HG02970 (cell line): Measurements from ENCODE around the gene FAM50B.

Experiments used
- ATAC-seq: cut with Tn5 transposase; IDR thresholded peaks from one replicate; pipeline ENCODE4 v1.9.1; 2021; ENCODE audit warnings: mild to moderate bottlenecking, moderate library complexity, moderate number of reproducible peaks; ENCODE audit not compliant: unreplicated experiment, low FRiP score

The FAM50B gene

DNA sequence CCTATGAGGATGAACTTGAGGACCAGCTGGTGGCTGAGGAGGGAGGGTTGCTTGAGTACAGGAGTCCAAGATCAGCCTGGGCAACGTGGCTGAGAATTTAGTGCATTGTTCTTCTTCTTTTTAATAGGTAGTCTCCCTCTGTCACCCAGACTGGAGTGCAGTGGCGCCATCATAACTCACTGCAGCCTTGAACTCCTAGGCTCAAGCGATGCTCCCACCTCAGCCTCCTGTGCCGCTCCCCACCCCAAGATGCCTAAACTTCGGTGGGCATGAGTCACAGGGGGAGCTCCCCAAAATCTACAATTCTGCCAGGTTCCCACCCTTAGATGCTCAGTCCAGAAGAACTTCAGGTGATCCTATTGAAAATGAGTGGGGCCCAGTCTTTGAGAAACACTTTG lies 21.4 kb downstream of the FAM50B start:
- no peak for ATAC-seq

DNA sequence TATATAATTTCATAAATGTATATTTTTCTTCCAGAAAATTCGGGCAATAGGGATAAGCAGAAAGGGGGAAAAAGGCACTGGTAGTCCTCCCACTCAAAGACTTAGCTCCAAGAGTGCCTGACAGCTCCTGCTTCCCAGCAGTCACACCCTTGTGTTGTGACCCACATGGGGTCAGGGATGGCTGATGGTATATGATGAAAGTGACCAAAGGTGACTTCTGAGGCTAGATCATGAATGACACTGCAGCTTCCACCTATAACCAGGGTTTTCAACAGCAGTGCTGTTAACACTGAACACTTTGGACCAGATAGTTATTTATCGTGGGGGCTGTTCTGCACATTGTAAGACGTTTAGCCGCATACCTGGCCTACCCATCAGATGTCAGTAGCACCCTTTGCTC lies 22.3 kb downstream of the FAM50B start:
- no peak for ATAC-seq

DNA sequence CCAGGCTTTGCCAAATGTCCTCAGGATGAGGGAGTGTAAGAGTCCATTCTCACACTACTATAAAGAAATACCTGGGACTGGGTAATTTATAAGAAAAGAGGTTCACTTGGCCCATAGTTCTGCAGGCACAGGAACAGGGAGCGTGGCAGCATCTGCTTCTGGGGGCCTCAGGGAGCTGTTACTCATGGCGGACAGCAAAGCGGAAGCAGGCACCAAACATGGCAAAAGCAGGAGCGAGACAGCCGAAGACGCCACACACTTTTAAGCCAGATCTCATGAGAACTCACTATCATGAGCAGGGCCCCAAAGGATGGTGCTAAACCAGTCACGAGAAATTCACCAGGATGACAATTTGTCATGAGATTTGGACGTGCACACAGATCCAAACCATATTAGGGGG lies 22.8 kb downstream of the FAM50B start:
- ATAC-seq = no peak

DNA sequence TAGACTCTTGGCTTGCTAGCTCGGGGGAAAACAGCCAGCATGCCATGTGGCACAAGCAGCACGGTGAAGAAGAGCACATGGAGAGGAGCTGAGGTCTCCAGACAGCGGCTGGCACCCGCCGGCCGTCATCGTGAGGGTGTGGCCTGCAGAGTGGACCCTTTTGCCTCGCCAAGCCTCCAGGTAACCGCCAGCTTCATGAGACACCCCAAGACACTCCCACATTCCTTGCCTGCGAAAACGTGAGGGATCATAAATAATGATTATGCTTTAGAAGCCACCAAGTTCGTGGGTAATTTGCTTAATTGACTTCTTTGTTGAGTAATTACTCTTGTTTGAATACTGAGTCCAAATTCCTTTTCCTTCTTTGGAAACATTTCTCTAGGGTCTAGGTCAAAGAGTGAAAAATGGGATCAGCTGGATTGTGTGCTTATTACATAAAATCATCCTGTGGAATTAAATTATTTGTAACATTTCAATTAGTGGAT lies 23.2 kb downstream of the FAM50B start:
- no peak for ATAC-seq

DNA sequence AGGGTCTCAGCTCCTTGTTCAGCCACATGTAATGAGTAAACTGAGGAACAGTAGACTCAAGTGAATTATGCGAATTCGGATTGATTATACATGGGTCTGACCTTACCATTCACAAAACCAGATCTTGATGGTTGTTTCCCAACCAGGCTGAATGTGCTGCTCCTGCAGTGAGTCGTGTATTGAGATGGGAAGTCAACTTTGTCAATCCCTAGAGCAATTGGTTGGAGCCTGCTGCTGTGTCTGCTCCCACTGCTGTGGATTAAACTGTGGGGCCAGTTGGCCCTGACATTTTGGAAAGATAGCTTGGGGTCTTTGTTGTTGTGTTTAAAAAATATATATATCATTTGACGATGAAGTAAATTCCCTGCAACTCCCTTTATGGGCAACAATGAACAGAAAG lies 23.9 kb downstream of the FAM50B start:
- no peak for ATAC-seq

DNA sequence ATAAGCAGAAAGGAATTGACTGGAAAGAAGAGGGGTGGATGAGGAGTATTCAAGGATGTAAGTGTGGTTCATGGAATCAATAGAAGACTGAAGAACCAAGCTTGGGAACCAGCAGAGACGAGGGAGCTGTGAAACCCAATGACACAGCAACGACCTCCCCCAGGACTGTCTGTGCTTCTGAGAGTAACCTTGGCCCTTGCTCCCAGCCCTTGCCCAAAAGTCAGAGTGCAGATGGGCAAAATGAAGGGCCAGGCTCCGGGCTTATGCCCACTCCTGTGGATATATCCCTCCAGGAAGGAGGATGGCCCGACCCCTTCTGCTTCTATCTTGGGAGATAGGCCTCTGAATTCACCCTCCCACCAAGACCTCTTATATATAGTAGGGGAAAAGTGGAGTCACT lies 24.9 kb downstream of the FAM50B start:
- ATAC-seq = no peak

DNA sequence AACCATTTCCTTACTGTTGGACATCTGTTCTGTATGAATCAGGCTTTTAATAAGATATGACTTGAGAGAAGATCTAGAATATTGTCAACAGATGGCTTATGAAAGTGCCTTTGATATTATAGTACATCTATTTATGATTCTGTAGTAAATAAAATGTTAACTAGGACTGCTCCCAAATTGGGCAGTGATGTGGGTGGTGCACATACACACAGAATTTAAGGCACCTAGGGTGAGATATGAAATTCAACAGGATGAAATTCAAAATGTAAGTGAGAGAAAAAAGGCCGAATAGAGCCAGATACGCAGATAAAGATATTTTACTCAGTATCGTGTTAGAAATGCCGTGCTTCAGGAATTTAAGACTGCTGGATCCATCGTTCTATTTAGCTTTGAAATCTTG lies 26.3 kb downstream of the FAM50B start:
- no peak for ATAC-seq

DNA sequence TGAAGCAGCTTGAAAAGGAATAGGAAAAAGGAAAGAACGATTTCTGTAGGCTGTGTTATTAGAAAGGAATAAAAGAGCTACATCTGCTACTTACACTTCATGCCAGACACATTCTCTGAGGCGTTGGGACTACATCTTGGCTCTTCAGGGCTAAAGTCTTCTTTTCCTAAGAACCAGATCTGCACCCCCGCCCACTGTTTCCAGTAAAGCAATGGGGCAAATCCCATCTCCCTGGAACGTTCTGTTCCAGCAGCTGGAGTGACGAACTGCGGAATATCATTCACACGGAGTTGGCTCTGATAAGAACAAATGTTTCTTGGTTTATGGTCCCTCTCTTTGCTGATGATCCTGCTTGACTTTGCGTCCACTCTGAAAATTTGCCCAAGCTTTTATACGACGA lies 26.9 kb downstream of the FAM50B start:
- ATAC-seq = no peak

DNA sequence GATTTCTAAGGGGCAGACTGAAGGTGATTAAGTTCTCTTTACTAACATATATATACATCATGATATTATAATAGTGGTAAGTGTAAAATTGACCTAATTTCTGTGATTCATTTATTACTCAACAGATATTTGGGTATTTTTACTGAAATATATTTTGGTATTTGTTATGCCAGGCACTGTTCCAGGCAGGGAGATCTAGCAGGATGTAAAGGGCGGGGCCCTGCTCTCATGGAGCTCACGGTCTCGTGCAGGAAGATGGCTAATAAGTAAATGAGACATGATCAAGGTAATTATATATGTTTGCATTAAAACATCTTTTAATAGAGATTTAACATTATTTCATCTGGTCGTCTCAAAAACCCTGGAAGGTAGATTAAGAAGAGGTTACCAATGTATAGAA lies 27.7 kb downstream of the FAM50B start:
- ATAC-seq = no peak

DNA sequence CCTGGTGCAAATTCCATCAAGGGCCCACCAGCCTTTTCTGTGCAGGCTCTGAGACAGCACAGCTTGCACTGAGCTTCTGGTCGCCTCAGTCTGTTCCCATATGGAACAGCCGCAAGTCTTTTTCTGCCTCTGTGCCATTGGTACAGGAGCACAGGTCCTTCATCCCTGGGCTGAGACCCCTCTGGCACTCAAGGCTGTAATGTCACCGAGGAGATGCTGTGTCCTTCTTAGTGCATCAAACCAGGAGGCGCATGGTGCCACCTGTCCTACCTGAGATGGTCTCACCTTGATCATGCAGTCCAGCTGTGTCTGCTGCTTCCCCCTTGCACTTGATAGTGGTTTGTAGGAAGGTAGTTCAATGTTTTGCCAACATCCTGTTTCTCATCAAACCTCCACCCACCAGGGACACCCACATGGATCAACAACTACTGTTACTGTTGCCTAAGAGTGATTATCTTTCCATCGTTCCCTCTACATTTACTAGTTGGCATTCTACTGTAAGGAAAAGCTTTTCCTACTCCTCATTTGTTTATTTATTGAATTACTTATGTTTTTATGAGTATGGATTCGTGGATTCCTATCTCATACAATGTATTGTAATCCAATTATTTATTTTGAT lies 29.0 kb downstream of the FAM50B start:
- ATAC-seq = no peak

DNA sequence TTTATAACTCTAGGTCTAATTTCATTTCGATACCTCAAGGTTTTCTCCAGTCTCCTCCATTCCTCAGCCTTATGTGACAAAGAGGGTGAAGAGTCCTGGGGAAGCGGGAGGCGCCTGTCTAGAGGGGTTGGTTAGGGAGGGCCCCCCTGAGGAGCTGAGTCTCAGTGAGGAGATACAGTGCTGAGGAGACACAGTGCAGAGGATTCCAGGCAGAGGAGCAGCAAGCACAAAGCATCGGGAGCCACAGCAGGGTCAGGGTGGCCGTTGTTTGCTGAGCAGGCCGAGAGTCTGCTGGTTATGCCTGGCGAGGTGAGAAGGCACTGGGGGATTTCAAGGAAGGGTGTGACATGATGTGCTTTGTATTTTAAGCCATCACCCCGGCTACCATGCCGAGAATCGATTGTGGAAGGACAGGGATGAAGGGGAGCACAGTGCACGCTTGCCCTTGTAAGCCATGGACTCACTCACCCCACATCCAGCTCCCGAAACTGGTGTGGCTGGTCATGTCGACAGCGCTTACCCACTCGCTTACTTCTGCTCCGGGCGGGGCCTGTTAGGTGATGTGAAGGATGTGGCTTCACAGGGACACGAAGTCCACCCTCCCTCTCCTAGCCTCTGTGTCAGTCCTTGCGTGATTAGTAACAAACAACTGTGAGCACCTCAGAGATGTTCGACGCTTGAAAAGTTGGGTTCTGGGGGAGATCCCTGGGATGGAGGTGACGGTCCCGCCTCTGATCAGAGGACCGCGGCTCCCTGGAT lies 30.2 kb downstream of the FAM50B start:
- no peak for ATAC-seq

DNA sequence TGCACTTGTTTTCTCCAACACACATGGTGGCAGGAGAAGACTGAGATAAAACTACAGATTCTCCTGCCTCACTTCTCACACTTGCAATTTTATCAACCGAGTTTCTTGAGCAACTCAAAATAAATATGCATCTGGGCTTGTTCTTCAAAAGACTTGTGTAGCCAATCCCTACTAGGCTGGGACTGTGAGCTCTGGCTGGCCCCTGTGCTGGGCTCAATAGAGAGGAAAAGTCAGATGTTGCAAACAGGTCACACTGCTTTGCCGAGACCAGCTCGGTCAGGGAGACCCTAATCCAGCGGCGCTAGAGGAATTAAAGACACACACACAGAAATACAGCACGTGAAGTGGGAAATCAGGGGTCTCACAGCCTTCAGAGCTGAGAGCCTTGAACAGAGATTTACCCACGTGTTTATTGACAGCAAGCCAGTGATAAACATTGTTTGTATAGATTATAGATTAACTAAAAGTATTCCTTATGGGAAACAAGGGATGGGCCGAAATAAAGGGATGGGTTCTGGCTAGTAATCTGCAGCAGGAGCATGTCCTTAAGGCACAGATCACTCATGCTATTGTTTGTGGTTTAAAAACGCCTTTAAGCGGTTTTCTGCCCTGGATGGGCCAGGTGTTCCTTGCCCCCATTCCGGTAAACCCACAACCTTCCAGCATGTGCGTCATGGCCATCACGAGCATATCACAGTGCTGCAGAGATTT lies 32.7 kb downstream of the FAM50B start:
- no peak for ATAC-seq

DNA sequence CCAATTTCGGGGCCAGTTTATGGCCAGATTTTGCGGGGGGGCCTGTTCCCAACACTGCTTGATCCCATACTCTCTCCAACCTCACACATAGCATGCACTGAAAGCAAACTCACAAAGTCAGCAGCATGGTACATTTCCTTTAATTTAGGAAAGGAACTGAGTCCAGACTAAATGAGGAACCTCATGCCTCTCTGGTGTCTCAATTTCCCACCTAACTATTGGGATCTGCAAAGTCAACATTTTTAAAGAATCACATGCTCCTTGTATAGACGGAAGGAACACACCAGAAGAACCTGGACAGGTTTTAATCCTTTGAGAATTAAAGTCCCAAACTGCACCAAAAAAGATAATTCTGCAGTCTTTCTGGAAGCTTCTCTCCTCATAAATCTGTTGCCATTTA lies 33.3 kb downstream of the FAM50B start:
- ATAC-seq = no peak

DNA sequence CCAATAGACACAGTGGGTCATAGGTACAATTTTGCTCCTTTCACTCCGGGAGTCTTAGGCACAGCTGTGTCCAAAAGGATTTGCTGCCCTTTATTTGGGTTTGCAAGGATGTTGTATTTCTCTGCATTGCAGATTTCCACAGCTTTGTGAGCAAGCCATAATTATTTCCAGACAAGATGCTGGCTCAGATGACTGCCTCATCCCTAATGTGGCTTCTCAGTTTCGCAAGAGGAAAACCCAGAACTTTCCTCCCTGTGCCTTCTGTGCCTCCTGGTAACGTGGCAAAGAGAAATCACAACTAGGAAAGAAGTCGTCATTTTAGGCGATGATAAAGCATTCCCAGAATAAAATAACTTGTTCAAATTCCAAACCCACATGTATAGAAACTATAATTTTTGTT lies 33.7 kb downstream of the FAM50B start:
- ATAC-seq = no peak

DNA sequence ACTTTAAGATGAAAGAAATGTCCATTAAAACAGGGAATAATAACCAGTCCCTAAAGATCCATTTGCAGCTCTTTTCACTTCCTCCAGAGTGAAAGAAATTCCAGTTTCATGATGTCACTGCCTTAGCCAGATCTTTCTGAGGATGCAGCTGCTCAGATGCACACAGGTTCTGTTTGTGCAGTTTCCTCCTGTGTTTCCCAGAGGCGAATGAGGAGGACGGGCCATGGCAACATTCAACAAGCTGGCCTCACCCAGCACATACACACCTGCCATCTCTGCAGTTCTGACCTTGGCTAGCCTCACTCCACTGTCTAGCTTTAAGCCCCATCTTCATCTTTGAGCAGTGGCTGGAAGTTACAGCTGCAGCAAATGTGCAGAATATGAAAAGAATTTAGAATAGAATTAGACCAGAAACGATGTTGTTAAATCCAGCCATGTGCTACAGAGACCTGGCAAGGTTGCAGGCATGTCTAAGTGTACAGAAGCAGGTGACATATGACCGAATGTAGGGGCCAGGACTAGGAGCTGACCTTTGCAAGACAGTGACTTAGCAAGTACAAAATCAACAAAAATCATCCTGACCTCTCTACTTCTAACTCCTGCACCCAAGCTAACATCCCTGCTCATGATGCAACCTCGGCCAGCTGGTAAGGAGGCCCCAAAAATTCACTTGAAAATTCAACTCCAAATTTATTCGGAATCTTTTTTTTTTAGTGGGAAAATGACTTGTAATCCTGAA lies 35.0 kb downstream of the FAM50B start:
- no peak for ATAC-seq

DNA sequence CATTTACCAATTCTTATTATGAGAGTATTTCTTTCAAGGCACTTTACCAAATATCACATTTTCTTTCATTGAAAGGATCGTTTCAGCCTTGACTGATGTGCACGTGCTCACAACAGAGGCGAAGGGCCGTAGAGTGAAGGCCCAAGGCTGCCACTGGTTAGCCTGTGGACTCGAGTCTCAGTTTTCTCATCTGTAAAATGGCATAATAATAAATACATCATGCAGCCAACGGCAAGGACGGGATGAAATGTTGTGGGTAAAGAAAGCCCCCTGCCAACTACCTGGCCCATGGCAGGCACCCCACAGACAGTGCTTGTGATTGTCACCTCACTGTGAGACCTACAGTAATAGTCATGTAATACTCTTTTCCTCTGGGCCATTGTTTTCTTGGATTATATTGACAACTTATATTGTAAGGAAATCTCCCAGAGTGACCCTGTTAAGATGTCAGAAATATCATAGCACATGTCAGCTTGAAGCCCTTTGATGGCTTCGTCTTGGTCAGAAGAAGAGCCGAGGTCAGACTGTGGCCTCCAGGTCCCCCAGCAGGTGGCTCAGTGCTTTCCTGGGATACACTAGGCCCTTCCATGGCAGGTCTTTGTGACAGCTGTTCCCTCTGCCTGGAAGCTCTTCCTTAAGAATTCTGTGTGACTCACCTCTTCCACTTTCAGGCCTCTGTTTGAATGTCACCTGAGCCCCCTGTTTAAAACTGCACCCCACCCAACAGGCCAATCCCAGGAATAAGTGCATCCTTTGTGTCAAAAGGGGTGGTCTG lies 36.3 kb downstream of the FAM50B start:
- ATAC-seq = no peak

DNA sequence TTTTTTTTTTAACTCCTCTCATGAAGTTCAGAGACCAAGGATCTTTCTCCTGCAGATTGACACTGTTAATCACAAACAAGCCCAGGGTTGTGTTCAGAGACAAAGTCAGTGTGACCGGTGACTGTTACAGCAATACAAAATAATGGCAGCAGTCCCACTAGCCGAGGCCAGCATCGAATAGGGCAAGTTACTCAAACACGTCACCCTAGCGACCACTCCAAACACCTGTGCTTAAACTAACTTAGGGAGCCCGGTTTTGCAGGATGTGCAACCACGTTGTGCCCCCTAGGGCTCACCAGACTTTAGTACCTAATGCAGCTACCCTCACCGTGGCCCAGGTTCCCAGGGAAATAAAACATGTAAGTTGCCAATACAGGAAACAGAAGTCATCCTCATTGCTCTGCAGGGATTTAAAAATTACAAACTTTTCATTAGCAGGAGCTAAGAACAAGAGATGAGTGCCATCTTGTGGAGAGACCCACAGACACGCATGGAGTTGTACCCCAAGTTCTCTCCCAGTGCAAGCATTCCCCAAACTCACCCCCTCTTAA lies 38.1 kb downstream of the FAM50B start:
- no peak for ATAC-seq

DNA sequence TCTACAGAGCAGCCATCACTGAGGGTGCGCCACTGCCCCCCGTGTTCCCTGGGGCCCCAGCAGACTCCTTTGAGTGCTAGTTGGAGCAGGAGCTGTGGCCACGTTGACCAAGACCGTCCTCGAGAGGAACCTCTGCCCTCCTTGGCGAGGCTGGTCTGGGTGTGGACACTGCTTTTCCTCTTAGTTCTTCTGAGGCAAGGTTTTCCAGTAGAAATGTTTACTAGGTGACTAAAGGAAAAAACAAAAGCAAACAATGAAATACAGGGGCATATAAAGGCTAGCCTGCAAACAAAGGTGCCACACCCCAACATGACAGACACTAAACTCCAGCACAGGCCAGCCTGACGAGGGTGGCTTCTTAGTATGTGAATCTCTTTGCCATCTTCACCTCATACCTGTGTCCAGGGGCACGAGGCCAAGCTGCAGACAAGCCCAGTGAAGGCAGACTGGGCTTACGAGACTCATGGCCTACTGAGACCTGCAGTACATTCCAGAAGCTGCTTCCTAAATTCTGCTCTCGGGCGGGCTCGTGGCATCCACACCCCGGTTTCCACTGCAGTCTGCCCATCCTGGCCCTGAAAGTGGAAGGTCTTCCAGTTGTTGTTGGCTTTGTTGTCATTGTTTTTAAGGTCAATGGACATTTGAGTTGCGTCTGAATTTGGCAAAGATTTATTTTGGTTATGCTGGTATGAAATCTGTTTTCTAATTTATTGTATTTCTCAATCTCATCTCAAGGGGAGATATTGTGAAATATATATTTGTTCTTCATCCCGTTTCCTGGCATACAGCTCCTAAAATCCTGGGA lies 39.2 kb downstream of the FAM50B start:
- no peak for ATAC-seq

DNA sequence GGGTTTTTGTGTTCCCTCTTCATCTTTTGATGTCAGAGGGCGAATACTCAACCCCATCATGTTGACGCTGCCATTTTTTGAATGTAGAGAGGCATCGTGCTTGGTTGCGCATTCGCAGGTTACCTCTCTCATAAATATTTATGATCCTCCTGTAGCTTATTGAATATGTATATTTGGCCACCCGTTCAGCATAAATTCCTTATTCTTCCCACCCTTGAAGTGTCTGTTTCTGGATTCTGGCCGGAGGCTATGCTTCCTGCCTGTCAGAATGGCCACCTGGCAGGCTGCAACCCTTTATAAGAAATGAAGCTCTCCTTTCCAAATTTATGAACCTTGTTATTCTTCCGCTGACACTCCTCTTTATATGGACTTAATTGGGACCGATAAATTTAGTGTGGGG lies 40.9 kb downstream of the FAM50B start:
- ATAC-seq = no peak
